ENCODE measurements around the gene FASN. TPM values are rescaled to one million over a fixed set of nuclear protein-coding genes. Genes with fewer than 3 reads are reported as not detected.
A peak's percentile ranks its signal among the peaks of the same experiment; 100 is the strongest.

The FASN gene
- total and polyA plus RNA-seq, 2 of the 13 experiments (the other 11 are each of a cell fraction or from before 2014, with no cell fraction given) = 51.7 to 101 TPM

DNA sequence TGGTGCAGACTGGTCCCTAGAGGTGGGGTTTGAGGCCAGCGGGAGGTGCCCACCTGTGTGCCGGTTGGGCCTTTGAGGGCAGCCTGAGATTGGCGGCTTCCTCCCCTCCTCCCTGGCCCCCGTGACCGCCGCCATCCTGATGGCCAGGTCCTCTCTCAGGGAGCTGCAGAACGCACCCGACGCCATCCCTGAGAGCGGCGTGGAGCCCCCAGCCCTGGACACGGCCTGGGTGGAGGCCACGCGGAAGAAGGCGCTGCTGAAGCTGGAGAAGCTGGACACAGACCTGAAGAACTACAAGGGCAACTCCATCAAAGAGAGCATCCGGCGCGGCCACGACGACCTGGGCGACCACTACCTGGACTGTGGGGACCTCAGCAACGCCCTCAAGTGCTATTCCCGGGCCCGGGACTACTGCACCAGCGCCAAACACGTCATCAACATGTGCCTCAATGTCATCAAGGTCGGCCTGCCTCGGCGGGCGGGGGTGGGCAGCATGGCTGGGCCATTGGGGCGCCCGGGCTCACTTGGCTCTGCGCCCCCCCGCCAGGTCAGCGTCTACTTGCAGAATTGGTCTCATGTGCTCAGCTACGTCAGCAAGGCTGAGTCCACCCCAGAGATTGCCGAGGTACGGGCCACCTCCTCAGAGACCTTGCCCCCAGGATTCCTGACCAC, 43.5 kb downstream of the FASN start:
- POLR2A ChIA-PET = interaction anchor here (0.9 to 1.6 kb wide), 3 partner anchors 9 to 17 kb away, joined by 3 read pairs; partner anchors contain the start of gene DCXR

More for the DNA sequence above, 43.5 kb downstream of the FASN start:
- intact Hi-C loops (cut with micrococcal nuclease; ENCODE audit: unreplicated experiment) = loop anchor here (5.0 kb wide), 1 partner anchor 43 kb away; the partner anchor contains the start of gene FASN
- H3K36me3 ChIP-seq (replicated peaks in 1 of 2; ENCODE audit: control insufficient read depth in 1 of 2, insufficient read depth in 2 of 2, low read length in 2 of 2) = peaks cover 27 to 42% of the 10 kb centered on the region in 2 experiments
- WGBS (ENCODE audit: low lambda C conversion rate) = 93% methylated on average over 37 of the region's 38 CpGs
- H3K9ac ChIP-seq (ENCODE audit: insufficient read depth, low read depth, low read length) = no peak overlapping the region
- H3K27me3 ChIP-seq (ENCODE audit: control insufficient read depth in 1 of 2, insufficient read depth in 2 of 2, low read length in 2 of 2) = no peaks in the 10 kb centered on the region; a peak in 2 of 5 replicates
- no peaks in the 10 kb centered on the region; the same call in 1 of the 2 replicates for H4K20me1 ChIP-seq (ENCODE audit: insufficient read depth, low read length)
- TF ChIP-seq POGZ (CRISPR knock-in tag; IDR thresholded peaks at IDR 0.05) = no peak
- no peak for TF ChIP-seq ZNF75D (CRISPR knock-in tag; IDR thresholded peaks at IDR 0.05; ENCODE audit: borderline replicate concordance)
- TF ChIP-seq AGO2 (optimal IDR thresholded peaks at IDR 0.05; ENCODE audit: low read depth, low read length) = peak; percentile 85
- TF ChIP-seq, protein P1, sequence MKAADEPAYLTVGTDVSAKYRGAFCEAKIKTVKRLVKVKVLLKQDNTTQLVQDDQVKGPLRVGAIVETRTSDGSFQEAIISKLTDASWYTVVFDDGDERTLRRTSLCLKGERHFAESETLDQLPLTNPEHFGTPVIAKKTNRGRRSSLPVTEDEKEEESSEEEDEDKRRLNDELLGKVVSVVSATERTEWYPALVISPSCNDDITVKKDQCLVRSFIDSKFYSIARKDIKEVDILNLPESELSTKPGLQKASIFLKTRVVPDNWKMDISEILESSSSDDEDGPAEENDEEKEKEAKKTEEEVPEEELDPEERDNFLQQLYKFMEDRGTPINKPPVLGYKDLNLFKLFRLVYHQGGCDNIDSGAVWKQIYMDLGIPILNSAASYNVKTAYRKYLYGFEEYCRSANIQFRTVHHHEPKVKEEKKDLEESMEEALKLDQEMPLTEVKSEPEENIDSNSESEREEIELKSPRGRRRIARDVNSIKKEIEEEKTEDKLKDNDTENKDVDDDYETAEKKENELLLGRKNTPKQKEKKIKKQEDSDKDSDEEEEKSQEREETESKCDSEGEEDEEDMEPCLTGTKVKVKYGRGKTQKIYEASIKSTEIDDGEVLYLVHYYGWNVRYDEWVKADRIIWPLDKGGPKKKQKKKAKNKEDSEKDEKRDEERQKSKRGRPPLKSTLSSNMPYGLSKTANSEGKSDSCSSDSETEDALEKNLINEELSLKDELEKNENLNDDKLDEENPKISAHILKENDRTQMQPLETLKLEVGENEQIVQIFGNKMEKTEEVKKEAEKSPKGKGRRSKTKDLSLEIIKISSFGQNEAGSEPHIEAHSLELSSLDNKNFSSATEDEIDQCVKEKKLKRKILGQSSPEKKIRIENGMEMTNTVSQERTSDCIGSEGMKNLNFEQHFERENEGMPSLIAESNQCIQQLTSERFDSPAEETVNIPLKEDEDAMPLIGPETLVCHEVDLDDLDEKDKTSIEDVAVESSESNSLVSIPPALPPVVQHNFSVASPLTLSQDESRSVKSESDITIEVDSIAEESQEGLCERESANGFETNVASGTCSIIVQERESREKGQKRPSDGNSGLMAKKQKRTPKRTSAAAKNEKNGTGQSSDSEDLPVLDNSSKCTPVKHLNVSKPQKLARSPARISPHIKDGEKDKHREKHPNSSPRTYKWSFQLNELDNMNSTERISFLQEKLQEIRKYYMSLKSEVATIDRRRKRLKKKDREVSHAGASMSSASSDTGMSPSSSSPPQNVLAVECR (CRISPR knock-in tag; IDR thresholded peaks at IDR 0.05; ENCODE audit: borderline replicate concordance) = 0 out of 2 replicates have a peak, but pooled peaks have one; percentile 9
- TF ChIP-seq, protein P2, sequence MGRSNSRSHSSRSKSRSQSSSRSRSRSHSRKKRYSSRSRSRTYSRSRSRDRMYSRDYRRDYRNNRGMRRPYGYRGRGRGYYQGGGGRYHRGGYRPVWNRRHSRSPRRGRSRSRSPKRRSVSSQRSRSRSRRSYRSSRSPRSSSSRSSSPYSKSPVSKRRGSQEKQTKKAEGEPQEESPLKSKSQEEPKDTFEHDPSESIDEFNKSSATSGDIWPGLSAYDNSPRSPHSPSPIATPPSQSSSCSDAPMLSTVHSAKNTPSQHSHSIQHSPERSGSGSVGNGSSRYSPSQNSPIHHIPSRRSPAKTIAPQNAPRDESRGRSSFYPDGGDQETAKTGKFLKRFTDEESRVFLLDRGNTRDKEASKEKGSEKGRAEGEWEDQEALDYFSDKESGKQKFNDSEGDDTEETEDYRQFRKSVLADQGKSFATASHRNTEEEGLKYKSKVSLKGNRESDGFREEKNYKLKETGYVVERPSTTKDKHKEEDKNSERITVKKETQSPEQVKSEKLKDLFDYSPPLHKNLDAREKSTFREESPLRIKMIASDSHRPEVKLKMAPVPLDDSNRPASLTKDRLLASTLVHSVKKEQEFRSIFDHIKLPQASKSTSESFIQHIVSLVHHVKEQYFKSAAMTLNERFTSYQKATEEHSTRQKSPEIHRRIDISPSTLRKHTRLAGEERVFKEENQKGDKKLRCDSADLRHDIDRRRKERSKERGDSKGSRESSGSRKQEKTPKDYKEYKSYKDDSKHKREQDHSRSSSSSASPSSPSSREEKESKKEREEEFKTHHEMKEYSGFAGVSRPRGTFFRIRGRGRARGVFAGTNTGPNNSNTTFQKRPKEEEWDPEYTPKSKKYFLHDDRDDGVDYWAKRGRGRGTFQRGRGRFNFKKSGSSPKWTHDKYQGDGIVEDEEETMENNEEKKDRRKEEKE (IDR thresholded peaks at IDR 0.05) = no peak
- TF ChIP-seq ZNF562 (CRISPR knock-in tag; IDR thresholded peaks at IDR 0.05; ENCODE audit: borderline replicate concordance) = no peak
- no peak for TF ChIP-seq SP5 (CRISPR knock-in tag; IDR thresholded peaks at IDR 0.05; ENCODE audit: borderline replicate concordance, low read depth)
- no peak for TF ChIP-seq ZNF788 (CRISPR knock-in tag; IDR thresholded peaks at IDR 0.05; ENCODE audit: borderline replicate concordance)
- no peak for TF ChIP-seq ZNF430 (CRISPR knock-in tag; IDR thresholded peaks at IDR 0.05)
- no peak for TF ChIP-seq DR1 (CRISPR knock-in tag; IDR thresholded peaks at IDR 0.05)
- peak; percentile 10; the same call in 1 of the 2 replicates for TF ChIP-seq POLR2G (IDR thresholded peaks at IDR 0.05; ENCODE audit: low read depth, low read length)
- TF ChIP-seq RBFOX2 (IDR thresholded peaks at IDR 0.05; ENCODE audit: low read depth, low read length) = peak; percentile 59
- no peak for TF ChIP-seq ZFP36L2 (CRISPR knock-in tag; IDR thresholded peaks at IDR 0.05)
- TF ChIP-seq ZNF569 (CRISPR knock-in tag; IDR thresholded peaks at IDR 0.05; ENCODE audit: borderline replicate concordance) = no peak
- TF ChIP-seq, protein P3, sequence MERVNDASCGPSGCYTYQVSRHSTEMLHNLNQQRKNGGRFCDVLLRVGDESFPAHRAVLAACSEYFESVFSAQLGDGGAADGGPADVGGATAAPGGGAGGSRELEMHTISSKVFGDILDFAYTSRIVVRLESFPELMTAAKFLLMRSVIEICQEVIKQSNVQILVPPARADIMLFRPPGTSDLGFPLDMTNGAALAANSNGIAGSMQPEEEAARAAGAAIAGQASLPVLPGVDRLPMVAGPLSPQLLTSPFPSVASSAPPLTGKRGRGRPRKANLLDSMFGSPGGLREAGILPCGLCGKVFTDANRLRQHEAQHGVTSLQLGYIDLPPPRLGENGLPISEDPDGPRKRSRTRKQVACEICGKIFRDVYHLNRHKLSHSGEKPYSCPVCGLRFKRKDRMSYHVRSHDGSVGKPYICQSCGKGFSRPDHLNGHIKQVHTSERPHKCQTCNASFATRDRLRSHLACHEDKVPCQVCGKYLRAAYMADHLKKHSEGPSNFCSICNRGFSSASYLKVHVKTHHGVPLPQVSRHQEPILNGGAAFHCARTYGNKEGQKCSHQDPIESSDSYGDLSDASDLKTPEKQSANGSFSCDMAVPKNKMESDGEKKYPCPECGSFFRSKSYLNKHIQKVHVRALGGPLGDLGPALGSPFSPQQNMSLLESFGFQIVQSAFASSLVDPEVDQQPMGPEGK (CRISPR knock-in tag; IDR thresholded peaks at IDR 0.05) = no peak
- no TSS peak for BruUV-seq (replicated peaks)
- no peak for DNase-seq (ENCODE audit: low spot score)
- peaks cover 60% of the 10 kb centered on the region for H3K4me1 ChIP-seq (ENCODE audit: insufficient read depth, low read length)
- in situ Hi-C loops (cut with HindIII; ENCODE audit: extremely low pct_ligation_motif_present, low pct_unique_long_range_greater_than_20kb) = no loop called here
- H2AFZ ChIP-seq (ENCODE audit: low read length) = no peak overlapping the region
- H3K27ac ChIP-seq (ENCODE audit: extremely low read length, insufficient read depth, low read length) = no peak overlapping the region
- peaks cover 32% of the 10 kb centered on the region for H3K79me2 ChIP-seq (ENCODE audit: insufficient read depth, low read length)
- CTCF ChIA-PET (ENCODE audit: low intra/inter-chr PET ratio, low total read pairs) = no interaction called here
- no peak for FAIRE-seq
- ATAC-seq = no peak
- no peak overlapping the region for H3K4me2 ChIP-seq (ENCODE audit: low read depth, low read length)
- no peaks in the 10 kb centered on the region for H3K9me3 ChIP-seq (ENCODE audit: low read length)
- H3K4me3 ChIP-seq (replicated peaks in 1 of 3; ENCODE audit: insufficient read depth in 1 of 3, low read depth in 2 of 3, low read length in 3 of 3) = no peak overlapping the region

Measured in HepG2 (cell line).